Renal cortical epithelial cell (primary cell): ENCODE data around the gene CFP. TPM values are rescaled to one million over a fixed set of nuclear protein-coding genes. Genes with fewer than 3 reads are reported as not detected.
A peak's percentile ranks its signal among the peaks of the same experiment; 100 is the strongest.
"Not testable (repeated sequence)": the region's sequence is repeated elsewhere in the genome, so short reads cannot be mapped to it uniquely, and the experiment has no call there.

Experiments
- DNase-seq: peaks from one replicate; pipeline ENCODE4 v3.0.0-alpha.2; 2011; ENCODE audit warnings: low read depth
- total RNA-seq: library from RNA; depleted of rRNA; stranded (reverse); fragments of >200 nt; gene quantifications from 2 replicates; pipeline ENCODE4 v1.2.3, GENCODE V29; 2014

The CFP gene
- total RNA-seq = 0.05 TPM in 1 of 2 replicates, not detected in the other

DNA sequence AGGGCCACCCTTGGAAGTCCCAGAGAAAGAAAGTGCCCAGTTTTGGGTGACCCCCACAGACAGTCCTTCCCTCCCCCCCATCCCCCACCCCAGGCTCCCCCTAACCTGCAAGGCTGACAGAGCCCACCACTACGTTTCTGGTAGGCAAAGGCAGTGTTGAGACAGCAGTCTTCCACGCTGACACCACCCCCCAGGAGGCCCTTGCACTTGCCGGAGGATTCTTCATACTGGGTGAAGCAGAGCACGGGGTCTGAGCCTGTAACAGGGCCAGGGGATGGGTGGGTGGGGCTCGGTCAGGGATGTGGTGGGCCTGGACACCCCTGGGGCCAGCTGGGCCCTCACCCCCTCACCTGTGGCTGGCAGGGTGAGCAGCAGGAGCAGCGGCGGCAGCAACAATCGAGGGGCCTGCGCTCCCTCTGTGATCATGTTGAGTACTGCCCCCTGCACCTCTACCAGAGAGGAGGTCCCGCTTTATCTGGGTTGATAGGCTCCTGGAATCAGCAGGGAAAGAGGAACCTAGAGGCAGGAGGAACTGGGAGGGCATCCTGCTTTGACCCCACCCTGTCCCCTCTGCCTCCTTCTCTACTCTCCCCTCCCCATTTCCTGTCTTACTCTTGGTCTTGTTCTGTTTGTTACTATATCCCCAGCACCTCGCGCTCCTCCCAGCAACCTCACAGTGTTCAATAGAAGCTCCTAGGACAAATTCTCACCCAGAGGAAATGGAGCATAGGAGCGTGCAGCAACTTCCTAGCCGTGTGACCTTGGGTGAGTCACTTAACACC lies at the start of gene CFP:
CFP (minus strand) TSS at position 512 of the 782 bp plus-strand sequence; CDS start at position 426, 86 bp downstream.
- DNase-seq = no peak

DNA sequence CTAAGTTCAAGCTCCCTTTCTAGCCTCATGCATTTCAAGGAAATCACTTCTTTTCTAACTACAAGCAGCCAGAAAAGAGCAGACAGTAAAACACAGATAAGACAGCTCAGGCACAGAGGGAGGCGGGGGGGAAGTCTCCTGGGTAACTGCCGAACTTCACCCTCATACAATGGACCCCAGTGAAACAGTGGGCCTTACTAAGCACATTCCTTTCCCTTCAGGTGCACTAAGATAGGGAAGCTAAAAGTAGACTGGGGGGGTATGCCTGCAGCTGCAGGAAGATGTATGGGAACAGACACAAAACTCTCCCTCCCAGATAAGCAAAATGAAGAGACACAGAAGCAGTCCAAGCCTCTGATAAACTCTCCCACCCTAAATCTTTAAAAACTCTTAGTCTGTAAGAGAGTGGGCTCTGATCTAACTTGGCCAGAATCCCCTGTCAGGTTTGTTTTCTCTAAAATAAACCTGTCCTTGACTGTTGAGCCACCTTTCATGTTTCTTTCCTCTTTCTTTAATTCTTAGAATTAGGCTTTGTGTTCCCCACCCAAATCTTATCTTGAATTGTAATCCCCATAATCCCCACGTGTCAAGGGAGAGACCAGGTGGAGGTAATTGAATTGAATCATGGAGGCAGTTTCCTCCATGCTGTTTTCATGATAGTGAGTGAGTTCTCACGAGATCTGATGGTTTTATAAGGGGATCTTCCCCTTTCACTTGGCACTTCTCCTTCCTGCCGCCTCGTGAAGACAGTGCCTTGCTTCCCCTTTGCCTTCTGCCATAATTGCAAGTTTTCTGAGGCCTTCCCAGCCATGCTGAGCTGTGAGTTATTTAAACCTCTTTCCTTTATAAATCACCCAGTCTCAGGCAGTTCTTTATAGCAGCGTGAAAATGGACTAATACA lies 46.5 kb upstream of the CFP start:
- DNase-seq = not testable (repeated sequence)

DNA sequence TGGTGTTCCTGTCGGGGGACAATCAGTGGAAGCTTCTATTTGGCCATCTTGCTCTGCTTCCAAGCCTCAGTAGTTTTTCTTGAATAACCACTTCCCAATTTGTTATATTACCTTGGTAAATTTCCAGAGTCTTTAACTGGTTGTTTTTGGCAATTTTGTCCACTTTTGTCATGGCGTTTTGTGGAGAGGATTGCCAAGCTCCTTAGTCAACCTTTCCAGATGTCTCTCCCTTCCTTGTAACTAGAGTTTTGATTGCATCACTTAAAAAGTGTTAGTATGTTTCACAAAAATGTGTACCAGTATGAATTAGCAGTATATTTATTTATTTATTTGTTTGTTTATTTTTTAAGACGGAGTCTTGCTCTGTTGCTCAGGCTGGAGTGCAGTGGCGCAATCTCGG lies 45.0 kb upstream of the CFP start:
- no peak for DNase-seq

DNA sequence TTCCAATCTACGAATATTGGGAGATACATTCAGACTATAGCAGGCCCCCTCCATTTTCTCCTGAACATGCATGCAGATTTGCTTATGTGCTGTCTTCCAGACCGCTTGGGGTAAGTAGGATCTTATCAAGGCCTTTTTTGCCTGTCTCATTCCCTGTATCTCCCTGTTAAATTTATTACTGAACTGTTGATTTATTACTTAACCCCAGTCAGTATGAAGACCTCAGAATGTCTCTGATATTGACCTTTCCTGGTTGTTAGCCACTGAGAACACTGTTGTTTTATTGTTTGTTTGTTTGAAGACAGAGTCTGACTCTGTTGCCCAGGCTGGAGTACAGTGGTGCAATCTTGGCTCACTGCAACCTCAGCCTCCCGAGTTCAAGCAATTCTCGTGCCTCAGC lies 36.1 kb upstream of the CFP start:
- not testable (repeated sequence) for DNase-seq

DNA sequence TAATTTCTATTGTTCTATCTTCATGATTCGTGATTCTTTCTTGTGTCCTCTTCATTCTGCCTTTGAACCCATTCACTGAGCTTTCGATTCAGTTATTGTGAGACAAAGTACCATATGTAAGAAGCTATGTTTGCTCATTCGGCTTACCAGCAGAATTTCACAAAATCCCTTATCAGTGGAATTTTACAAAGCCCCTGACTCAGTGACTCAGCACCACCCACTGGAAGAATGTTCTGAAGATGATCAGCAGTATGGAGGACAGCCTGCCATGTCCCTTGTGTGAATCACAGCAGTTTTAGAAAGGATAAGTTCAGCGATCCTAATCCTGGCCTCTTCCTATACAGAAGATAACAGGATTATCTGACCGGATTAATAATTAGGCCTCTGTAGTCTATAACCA lies 35.0 kb upstream of the CFP start:
- no peak for DNase-seq

DNA sequence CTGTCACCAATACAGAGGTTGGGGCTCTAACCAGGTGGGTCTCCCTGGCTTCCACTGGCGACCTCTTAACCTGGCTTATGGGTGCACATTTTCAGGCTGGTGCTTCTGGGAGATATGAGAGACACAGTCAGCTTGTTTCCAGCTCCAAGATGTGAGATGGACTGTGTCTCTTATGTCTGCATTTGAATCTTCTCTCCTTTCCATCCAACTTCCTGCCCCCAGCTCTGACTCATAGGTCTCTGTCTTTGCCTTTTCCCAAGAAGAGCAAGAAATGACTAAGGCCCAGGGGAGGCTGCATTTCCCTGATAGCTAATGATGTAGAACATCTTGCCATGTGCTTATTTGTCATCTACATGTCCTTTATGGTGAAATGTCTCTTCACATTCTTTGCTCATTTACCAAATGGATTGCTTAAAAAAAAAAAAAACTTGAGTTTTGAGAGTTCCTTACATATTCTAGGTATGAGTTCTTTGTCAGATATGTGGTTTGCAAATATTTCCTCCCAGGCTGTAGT lies 32.5 kb upstream of the CFP start:
- peak; percentile 90 for DNase-seq

DNA sequence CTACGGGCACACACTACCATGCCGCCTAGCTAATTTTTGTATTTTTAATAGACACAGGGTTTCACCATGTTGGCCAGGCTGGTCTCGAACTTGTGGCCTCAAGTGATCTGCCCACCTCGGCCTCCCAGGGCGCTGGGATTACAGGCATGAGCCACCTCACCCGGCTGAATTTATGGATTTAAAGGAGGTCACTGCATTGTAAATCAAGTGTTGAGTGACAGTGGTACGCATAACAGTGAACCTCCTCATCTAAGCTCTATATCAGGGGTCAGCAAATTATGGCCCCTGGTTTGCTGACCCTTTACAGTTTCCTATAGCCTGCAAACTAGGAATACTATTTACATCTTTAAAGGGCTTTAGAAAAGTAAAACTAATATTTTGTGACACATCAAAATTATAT lies 31.8 kb upstream of the CFP start:
- no peak for DNase-seq

DNA sequence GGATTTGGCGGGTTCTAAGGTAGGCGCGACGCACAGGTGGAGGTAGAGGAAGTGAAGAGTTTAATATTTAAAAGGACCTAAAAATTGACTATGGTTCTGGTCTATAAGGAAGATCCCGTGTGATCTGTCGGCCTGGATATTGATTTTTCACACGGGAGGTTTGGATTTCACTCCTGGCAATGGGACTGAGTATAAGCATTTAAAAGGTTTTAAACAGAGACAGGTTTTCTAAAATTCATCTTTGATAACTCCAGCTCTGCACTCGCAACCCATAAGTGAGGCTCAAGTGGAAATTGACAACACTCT lies 29.6 kb upstream of the CFP start:
- no peak for DNase-seq

DNA sequence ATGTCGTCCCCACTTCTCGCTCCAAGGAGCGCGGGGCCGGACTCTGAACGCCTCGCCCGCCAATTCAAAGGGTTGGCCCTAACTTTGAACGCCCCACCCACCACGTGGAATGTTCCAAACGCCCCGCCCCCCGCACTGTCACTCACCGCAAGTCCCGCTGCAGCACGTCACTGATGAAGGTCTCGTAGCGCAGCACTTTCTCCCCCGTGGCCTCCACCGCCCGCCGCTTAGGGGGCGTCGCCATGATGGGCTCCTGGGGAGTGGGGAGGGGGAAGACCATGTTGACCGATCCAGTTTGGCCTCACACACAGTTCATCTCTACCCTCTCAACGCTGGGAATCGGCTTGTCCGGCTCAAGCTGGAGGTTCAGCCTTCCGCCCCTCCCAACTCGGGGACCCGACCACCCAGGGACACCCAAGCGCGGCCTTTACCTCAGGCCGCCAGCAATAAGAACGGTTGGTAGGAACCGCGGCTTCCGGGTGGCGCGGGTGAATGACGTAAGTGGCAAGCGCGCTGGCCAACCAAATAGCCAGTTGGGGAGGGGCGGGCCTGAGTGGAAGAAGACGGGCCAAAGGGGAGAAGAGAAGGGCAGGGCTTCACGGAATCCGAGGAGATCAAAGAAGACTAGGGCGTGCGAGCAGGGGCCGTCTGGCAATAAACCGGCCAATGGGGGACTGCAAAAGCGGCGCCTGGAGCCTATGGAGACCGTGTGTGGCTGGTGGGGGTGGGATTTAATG lies 29.1 kb upstream of the CFP start, which contains the start of gene UXT:
UXT (minus strand) TSS at position 497 of the 737 bp plus-strand sequence; CDS start at position 244, 253 bp downstream.
- peak; percentile 84 for DNase-seq

DNA sequence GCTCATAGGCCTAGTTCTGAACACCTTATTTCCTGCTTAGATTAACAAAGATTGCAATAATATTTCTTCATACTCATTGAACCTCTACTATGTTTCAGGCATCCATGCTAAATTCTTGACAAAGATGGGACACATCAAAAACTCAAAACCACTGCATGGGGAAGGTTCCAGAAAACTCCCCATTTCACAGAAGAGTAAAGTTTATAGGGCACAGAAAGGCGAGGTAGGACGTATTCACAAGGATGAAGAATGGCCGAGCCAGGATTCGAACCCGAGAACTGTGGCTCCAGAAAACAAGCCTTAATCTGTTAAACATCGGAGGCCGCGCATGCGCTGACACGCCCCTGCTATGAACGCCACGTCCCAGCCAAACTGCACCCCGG lies 28.6 kb upstream of the CFP start:
- DNase-seq = no peak

DNA sequence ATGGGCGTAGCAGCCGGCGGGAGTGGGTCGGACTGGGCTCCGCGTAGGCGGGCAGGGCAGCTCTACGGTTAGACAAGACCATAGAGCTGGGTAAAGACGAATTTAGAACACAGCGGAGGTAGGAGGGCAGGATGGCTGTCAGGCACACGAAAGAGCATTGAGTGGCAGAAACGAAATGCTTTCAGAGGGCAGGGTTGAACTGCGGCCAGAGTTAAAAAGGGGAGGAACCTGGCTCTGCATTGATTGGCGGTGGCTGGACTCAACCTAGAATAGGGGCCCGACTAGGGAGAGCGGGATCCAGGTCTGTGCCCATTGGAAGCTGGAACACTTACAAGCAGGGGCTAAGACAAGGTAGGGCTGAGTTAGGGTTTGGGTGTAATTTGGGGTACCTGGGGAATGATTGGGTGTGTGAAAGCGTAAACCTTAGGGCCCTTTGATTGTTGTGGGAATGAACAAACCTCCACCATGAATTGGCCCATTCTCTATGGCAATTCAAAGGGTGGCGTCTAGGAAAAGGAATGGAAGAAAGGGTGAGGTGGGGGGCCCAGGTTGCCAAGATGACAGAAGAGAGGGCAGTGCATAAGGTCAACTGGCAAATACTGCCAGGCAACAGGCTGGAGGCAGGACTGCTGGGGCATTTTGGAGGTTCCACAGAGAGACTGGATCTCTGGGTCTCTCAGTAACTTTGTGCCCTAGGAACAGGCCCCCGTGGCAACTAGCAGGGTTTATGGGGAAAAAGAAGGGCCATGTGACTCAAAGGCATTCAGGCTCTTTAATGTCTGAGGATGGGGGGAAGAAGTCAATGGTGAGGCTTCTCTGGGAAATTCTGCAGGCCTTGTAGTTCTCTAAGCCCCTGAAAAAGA lies 21.5 kb upstream of the CFP start:
- no peak for DNase-seq

DNA sequence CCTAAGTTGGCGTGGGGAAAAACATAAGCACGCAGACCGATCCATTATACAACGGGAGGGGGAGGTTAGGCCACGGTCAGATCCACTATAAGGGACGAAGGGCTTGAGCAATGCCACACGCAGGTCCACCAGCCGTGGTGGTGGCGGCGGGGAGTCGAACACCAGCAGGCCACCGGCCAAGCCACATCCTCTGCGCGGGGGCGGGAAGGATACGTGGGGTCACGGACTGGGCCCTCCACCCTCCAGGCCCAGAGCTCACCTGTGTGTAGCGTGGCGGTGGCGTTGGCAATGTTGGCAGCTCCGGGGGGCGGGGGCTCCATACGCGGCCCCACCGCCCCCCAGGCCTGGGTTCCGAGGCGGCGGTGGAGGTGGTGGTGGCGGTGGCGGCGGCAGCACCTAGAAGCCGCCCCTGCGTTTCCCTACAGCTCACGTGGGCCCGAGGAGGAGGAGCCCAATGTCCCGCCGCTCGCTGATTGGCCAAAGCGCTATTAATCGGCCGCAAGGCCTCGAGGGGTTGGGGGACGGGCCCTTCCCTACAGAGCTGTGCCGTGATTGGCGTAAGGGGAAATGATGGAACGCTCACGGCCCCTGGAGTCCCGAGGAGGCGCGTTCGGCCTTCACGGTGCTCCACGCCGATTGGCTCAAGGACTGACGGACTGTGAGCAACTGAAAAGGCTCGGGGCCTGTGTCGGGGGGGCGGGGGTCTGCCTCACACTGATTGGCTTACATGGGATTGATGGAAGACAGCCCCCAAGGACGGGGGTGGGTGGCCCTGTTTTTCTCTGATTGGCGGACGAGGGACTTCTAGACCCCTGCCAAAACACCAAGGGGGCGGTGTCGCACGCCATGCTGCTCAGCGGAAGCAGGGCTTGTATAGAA lies 20.7 kb upstream of the CFP start, which contains the start of gene ELK1:
ELK1 (minus strand) TSS at position 400 of the 879 bp plus-strand sequence. CDS start 9,122 bp downstream, outside the sequence.
- peak; percentile 92 for DNase-seq

DNA sequence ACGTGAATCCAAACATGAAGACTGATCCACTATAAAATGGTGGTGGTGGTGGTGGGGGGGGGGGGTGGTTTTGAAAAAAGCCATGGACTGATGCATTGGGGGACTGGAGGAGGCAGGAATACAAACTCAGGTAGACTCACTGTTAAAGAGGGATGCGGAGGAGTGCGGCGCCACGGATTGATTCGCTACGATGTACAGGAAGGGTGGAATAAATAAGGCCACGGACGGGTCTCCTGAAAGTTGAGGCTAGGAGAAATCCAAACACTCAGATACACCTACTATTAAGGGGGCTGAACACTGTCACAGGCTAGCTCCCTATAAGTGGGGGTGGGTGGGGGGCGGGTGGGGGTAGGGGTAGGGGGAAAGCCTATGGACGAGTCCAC lies 20.0 kb upstream of the CFP start:
- no peak for DNase-seq

DNA sequence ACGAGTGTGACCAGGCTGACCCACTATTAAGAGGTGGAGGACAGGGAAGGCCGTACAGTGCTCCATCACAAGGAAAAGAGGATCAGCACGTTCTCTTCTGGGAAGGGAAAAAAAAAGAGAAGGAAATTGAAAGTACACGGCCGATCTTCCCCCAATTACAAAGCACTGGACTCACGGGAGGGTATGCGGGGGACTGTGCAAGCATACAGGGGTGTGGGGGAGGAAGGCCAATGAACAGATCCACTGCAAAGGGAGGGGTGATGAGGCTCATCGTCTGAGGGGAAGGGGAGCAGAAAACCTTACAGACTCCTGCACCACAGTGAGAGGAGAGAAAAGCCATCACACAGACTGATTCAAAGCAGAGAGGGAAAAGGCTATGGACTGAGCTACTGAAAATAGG lies 19.5 kb upstream of the CFP start:
- DNase-seq = no peak

DNA sequence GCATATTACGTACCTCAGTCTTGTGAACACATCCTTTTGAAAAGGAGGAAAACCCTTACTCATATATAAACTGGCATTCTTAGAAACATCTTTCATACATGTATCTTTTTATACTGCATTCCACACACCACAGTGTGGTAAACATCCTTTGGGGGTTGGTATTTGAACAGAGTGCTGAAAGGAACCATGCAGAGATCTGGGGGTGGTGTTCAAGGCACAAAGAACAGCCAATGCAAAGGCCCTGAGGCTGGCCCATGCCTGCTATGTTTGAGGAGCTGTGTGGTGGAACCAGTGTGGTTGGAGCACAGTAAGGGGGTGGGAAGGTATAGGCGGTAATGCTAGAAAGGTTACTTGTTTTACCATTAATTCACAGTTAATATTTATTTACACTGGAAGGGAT lies 18.6 kb upstream of the CFP start:
- no peak for DNase-seq

DNA sequence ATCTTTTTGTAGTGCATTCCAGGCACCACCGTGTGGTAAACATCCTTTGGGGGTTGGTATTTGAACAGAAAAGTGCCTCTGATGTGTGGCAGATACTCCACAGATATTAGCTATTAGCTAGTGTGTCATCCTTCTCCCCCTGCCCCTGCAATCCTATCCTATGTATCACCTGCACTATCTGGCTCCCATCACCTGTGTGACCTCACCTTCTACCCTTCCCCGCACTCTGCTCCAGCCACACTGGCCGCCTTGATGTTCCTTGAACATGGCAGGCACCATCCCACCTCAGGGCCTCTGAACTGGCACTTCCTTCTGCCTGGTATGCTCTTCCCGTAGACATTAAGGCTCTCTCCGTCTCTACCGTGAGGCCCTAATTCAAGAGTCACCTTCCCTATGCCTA lies 16.9 kb upstream of the CFP start:
- DNase-seq = no peak

DNA sequence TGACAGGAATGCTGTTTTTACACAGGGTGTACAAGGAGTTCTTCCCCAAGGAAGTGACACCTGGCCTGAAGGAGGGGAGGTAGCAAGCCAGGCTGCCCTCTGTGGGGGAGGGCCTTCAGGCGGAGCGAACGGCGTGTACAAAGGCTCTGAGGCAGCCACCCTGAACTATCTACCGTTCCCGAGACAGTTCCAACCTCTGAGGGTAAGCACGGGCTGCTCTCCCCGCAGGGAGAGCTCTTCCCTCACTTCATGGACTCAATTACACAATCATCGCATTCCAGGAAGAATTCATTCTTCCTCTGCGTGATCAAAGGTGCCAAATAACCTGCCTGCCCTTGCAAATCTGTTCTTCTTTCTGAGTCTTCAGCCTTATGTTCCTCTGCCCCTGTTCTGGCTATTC lies 15.8 kb upstream of the CFP start:
- DNase-seq = peak; percentile 63

DNA sequence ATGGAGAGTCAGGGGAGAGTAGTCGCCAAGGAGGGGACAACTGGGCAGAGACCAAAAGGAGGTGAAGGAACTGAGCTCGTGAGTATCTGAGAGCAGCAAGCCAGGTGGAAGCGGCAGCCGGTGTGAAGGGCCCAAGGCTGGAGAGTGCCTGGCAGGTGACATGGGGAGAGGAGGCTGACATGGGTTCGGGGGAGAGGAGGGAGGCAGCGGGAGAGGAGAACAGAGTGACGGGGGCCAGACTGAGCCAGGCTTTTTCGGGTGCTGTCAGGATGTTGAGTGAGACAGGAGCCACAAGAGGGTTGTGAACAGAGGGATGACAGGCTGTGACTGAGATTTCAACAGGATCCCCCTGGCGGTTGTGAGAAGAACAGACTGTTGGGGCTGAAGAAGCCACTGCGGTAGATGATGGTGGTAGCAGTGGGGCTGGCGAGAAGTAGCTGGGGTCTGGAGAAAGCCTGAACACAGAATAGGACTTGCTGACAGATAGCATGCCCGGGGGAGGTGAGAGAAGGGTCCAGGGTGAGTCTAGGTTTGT lies 14.9 kb upstream of the CFP start:
- no peak for DNase-seq

DNA sequence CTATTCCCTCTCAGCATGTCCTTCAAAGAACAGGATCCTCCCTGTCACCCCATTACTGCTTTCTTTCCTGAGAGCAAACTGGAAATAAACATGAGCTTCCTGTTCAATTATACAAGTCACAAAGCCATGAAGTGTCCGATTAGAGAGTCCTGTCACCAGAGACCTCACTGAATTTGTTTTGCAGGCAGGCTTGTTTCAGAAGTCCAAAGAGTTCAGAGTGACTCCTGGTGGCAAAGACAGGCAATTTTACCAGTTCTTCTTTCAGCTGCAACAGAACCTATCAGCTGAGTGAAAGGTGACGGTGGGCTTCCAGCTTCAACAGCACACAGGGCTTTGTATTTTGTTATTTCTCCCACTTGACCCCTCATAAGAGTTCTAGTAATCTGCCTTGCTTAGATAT lies 14.2 kb upstream of the CFP start:
- peak; percentile 42 for DNase-seq

DNA sequence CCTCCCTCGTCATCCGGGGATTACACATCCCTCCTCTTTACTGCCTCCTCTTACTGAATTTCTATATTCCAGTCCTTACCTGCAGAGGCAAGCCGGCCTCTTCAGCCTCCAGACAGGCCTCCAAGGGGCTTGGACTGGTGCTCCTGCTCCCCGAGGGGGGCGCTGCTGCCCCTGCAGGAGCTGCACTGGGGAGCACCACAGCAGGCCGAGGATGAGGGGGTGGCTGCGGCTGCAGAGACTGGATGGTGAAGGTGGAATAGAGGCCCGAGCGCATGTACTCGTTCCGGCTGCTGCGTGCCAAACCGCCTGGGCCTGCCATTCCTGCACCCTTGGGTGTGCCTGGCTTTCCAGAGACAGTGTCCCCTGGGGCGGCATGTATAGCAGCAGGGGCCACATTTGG lies 9.1 kb upstream of the CFP start:
- DNase-seq = no peak
